GM23338 (cell line): ENCODE results near the gene EPHB2.

Source experiments
- EZH2 ChIP-seq: fragments of 200-600 bp; sonication (generic); IDR thresholded peaks from one replicate; pipeline ENCODE4 v1.8.0; 2017; ENCODE audit warnings: antibody characterized with exemption, mild to moderate bottlenecking, low read depth; ENCODE audit not compliant: unreplicated experiment
- EZH2phosphoT487 ChIP-seq: fragments of 200-600 bp; sonication (generic); IDR thresholded peaks from one replicate; pipeline ENCODE4 v1.8.1; 2018; ENCODE audit warnings: antibody characterized with exemption; ENCODE audit not compliant: unreplicated experiment
- JUNB ChIP-seq: IDR thresholded peaks from one replicate; pipeline ENCODE4 v1.6.1; 2016; ENCODE audit warnings: antibody characterized with exemption; ENCODE audit not compliant: unreplicated experiment
- POLR2AphosphoS5 ChIP-seq: IDR thresholded peaks from 2 replicates; pipeline ENCODE4 v1.6.1; 2016; ENCODE audit warnings: antibody characterized with exemption, low read depth
- ZNF114 ChIP-seq: fragments of 250-450 bp; sonication (Bioruptor Pico); IDR thresholded peaks from 2 replicates; pipeline ENCODE4 v1.5.0; 2020; ENCODE audit warnings: mild to moderate bottlenecking, moderate library complexity
- ZNF331 ChIP-seq: fragments of 250-450 bp; sonication (Bioruptor Pico); IDR thresholded peaks from 2 replicates; pipeline ENCODE4 v1.5.0; 2020; ENCODE audit warnings: low read depth, mild to moderate bottlenecking, moderate library complexity
- TF ChIP-seq, protein P1 (sequence below), 2 experiments: fragments of 200-600 bp in 1 of 2; sonication (generic) in 1 of 2; conservative IDR thresholded peaks; 2 replicates each; pipeline versions ENCODE4 v1.5.1 to v1.6.1; 2016 to 2017; ENCODE audit warnings: antibody characterized with exemption in 2 of 2, low read depth in 2 of 2, mild to moderate bottlenecking in 2 of 2, moderate library complexity in 1 of 2
- TF ChIP-seq, protein P2 (sequence below): IDR thresholded peaks from one replicate; pipeline ENCODE4 v1.6.1; 2018; ENCODE audit warnings: antibody characterized with exemption; ENCODE audit not compliant: unreplicated experiment
- TF ChIP-seq, protein P3 (sequence below): IDR thresholded peaks from 2 replicates; pipeline ENCODE4 v1.6.1; 2016; ENCODE audit warnings: antibody characterized with exemption

DNA sequence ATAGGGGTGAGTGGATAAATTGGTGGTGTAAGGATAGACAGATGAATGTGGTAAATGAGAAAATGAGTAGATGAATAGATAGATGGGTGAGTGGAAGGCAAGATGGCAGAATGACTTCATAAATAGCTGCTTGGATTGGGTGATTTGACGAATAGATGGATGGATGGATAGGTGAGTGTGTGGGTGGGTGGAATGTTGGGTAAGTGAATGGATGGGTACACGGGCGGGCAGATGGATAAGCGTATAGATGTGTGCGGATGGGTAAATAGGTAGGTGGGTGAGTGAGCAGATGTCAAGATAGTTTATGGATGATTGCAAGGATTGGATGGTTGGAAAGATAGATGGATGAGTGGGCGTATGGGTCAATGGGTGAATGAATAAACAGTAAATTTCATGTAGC lies 59.3 kb downstream of the EPHB2 start:
- TF ChIP-seq, protein P1, sequence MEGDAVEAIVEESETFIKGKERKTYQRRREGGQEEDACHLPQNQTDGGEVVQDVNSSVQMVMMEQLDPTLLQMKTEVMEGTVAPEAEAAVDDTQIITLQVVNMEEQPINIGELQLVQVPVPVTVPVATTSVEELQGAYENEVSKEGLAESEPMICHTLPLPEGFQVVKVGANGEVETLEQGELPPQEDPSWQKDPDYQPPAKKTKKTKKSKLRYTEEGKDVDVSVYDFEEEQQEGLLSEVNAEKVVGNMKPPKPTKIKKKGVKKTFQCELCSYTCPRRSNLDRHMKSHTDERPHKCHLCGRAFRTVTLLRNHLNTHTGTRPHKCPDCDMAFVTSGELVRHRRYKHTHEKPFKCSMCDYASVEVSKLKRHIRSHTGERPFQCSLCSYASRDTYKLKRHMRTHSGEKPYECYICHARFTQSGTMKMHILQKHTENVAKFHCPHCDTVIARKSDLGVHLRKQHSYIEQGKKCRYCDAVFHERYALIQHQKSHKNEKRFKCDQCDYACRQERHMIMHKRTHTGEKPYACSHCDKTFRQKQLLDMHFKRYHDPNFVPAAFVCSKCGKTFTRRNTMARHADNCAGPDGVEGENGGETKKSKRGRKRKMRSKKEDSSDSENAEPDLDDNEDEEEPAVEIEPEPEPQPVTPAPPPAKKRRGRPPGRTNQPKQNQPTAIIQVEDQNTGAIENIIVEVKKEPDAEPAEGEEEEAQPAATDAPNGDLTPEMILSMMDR (conservative IDR thresholded peaks at IDR 0.05; ENCODE audit: low read depth in 2 of 2) = no peak
- TF ChIP-seq ZNF331 (CRISPR knock-in tag) = no peak
- TF ChIP-seq EZH2 = no peak
- TF ChIP-seq EZH2phosphoT487 = no peak
- no peak for TF ChIP-seq POLR2AphosphoS5
- TF ChIP-seq ZNF114 (CRISPR knock-in tag) = no peak
- no peak for TF ChIP-seq JUNB
- TF ChIP-seq, protein P2, sequence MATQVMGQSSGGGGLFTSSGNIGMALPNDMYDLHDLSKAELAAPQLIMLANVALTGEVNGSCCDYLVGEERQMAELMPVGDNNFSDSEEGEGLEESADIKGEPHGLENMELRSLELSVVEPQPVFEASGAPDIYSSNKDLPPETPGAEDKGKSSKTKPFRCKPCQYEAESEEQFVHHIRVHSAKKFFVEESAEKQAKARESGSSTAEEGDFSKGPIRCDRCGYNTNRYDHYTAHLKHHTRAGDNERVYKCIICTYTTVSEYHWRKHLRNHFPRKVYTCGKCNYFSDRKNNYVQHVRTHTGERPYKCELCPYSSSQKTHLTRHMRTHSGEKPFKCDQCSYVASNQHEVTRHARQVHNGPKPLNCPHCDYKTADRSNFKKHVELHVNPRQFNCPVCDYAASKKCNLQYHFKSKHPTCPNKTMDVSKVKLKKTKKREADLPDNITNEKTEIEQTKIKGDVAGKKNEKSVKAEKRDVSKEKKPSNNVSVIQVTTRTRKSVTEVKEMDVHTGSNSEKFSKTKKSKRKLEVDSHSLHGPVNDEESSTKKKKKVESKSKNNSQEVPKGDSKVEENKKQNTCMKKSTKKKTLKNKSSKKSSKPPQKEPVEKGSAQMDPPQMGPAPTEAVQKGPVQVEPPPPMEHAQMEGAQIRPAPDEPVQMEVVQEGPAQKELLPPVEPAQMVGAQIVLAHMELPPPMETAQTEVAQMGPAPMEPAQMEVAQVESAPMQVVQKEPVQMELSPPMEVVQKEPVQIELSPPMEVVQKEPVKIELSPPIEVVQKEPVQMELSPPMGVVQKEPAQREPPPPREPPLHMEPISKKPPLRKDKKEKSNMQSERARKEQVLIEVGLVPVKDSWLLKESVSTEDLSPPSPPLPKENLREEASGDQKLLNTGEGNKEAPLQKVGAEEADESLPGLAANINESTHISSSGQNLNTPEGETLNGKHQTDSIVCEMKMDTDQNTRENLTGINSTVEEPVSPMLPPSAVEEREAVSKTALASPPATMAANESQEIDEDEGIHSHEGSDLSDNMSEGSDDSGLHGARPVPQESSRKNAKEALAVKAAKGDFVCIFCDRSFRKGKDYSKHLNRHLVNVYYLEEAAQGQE = no peak
- TF ChIP-seq, protein P3, sequence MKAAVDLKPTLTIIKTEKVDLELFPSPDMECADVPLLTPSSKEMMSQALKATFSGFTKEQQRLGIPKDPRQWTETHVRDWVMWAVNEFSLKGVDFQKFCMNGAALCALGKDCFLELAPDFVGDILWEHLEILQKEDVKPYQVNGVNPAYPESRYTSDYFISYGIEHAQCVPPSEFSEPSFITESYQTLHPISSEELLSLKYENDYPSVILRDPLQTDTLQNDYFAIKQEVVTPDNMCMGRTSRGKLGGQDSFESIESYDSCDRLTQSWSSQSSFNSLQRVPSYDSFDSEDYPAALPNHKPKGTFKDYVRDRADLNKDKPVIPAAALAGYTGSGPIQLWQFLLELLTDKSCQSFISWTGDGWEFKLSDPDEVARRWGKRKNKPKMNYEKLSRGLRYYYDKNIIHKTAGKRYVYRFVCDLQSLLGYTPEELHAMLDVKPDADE = no peak
